CD4-positive, alpha-beta T cell (primary cell): Measurements from ENCODE around the gene PAFAH2. TPM values are rescaled to one million over a fixed set of nuclear protein-coding genes. Genes with fewer than 3 reads are reported as not detected.

ENCODE experiments used
- ATAC-seq: fragments of 200-7000 bp; cut with Tn5 transposase; one replicate; pipeline ENCODE4 v1.10.0; 2022; ENCODE audit warnings: mild to moderate bottlenecking; ENCODE audit not compliant: poor library complexity
- CTCF ChIA-PET: fragments of 350-600 bp; sonication (Branson Sonifier 250); formaldehyde crosslinking; loops from one replicate; lab custom pipeline; 2021; ENCODE audit warnings: antibody characterized with exemption, inconsistent platforms; lab: Charles Lee
- POLR2A ChIA-PET: fragments of 350-600 bp; sonication (Branson Sonifier 250); formaldehyde crosslinking; loops from one replicate; lab custom pipeline; 2021; ENCODE audit warnings: antibody characterized with exemption, inconsistent platforms; lab: Charles Lee
- DNase-seq, 14 experiments: peaks; one replicate each; pipeline ENCODE4 v3.0.0-alpha.2; 2013 to 2020; ENCODE audit warnings: mixed read lengths in 2 of 14
- H3K27ac ChIP-seq, 2 donors: one replicate each; pipeline versions ENCODE4 v1.5.1 to v1.7.0; 2013; ENCODE audit warnings: low read length in 2 of 2, low read depth in 1 of 2, mild to moderate bottlenecking in 1 of 2
- H3K27me3 ChIP-seq, 2 experiments: 1 replicate in 1 of 2; 2 replicates in 1 of 2; pipeline versions ENCODE4 v1.6.1 to v1.7.0; 2013; ENCODE audit warnings: low read length in 2 of 2, control low read depth in 1 of 2, mild to moderate bottlenecking in 1 of 2, moderate library complexity in 1 of 2; ENCODE audit not compliant: insufficient read depth in 2 of 2, control insufficient read depth in 1 of 2
- H3K36me3 ChIP-seq: one replicate; pipeline ENCODE4 v1.6.1; 2013; ENCODE audit warnings: low read length, control low read depth; ENCODE audit not compliant: insufficient read depth
- H3K4me1 ChIP-seq: one replicate; pipeline ENCODE4 v1.6.1; 2013; ENCODE audit warnings: low read length, control low read depth; ENCODE audit not compliant: insufficient read depth
- H3K4me3 ChIP-seq: one replicate; pipeline ENCODE4 v1.5.1; 2013; ENCODE audit warnings: mild to moderate bottlenecking, low read length, moderate library complexity
- H3K9me3 ChIP-seq, 2 experiments: 1 replicate in 1 of 2; 2 replicates in 1 of 2; pipeline versions ENCODE4 v1.6.1 to v1.7.0; 2013; ENCODE audit warnings: low read length in 2 of 2, mild to moderate bottlenecking in 2 of 2, control low read depth in 1 of 2, moderate library complexity in 1 of 2; ENCODE audit not compliant: control insufficient read depth in 1 of 2, insufficient read depth in 1 of 2
- H3K27ac Mint-ChIP-seq: one replicate; pipeline ENCODE4 v1.8.0; 2020; ENCODE audit warnings: mixed read lengths
- H3K27me3 Mint-ChIP-seq: one replicate; pipeline ENCODE4 v1.8.0; 2021; ENCODE audit warnings: mixed read lengths
- H3K36me3 Mint-ChIP-seq: one replicate; pipeline ENCODE4 v1.8.0; 2021; ENCODE audit warnings: low read depth, mixed read lengths
- H3K4me1 Mint-ChIP-seq: one replicate; pipeline ENCODE4 v1.8.0; 2021; ENCODE audit warnings: low read depth, mixed read lengths
- H3K4me3 Mint-ChIP-seq: one replicate; pipeline ENCODE4 v1.8.0; 2020; ENCODE audit warnings: mild to moderate bottlenecking, mixed read lengths
- H3K9me3 Mint-ChIP-seq: one replicate; pipeline ENCODE4 v1.8.0; 2020; ENCODE audit warnings: mixed read lengths
- CTCF ChIP-seq: fragments of 200-600 bp; IDR thresholded peaks from one replicate; pipeline ENCODE4 v1.8.0; 2022; ENCODE audit warnings: antibody characterized with exemption, mild to moderate bottlenecking
- intact Hi-C, 2 experiments: fragments of 100-400 bp; cut with DNase I in 1 of 2; cut with micrococcal nuclease in 1 of 2; formaldehyde crosslinking; loops; one replicate each; pipeline versions ENCODE4 v1.15.1 to v1.9.0; 2023 to 2025; cut with DNase I, micrococcal nuclease
- total RNA-seq, 174 experiments: library from RNA in 2 of 174; stranded (reverse) in 2 of 174; gene quantifications; one replicate each; pipeline ENCODE4 v1.2.3 and lab custom pipeline; 2021 to 2026

PAFAH2 gene
- total RNA-seq, 2 experiments from 2014 or later = 7.9 to 8.1 TPM

- ATAC-seq = no peak
- Mint-ChIP-seq H3K27me3 (no peaks in the 10 kb centered on the region), H3K9me3 (no peaks in the 10 kb centered on the region), H3K27ac (no peak overlapping the region), H3K36me3 (no peaks in the 10 kb centered on the region), H3K4me1 (peaks cover 22% of the 10 kb centered on the region), H3K4me3 (no peak overlapping the region)
- H3K36me3 ChIP-seq = no peaks in the 10 kb centered on the region
- TF ChIP-seq CTCF = no peak
- H3K9me3 ChIP-seq = no peaks in the 10 kb centered on the region
- peaks cover 13% of the 10 kb centered on the region for H3K4me1 ChIP-seq
- no peak overlapping the region for H3K4me3 ChIP-seq
- no peaks in the 10 kb centered on the region for H3K27me3 ChIP-seq
- CTCF ChIA-PET = interaction anchor here (1.5 kb wide), 1 partner anchor 9 kb away, joined by 3 read pairs; no protein-coding TSS in a partner anchor
- intact Hi-C loops = no loop called here
- no peak overlapping the region for H3K27ac ChIP-seq
- POLR2A ChIA-PET = no interaction called here
- no peak for DNase-seq
These were observed 81.4 kb downstream of the PAFAH2 start for GRCh38 chr1:25916460-25916859.

GRCh38 chr1:25914074-25914995, 83.5 kb downstream of the PAFAH2 start:
- ATAC-seq (no peak), DNase-seq (no peak)
- no peaks in the 10 kb centered on the region for H3K27me3 ChIP-seq
- ChIA-PET CTCF (interaction anchor here (0.7 kb wide), 1 partner anchor 64 kb away, joined by 3 read pairs; no protein-coding TSS in a partner anchor), POLR2A (interaction anchor here (0.5 to 2.2 kb wide), 3 partner anchors 9 to 83 kb away, joined by 3 to 7 read pairs (median 5); partner anchors contain the start of gene PAFAH2)
- no peak overlapping the region for H3K27ac ChIP-seq
- H3K4me3 ChIP-seq = no peak overlapping the region
- peaks cover 13% of the 10 kb centered on the region for H3K4me1 ChIP-seq
- no peak for TF ChIP-seq CTCF
- H3K27me3 Mint-ChIP-seq = no peaks in the 10 kb centered on the region
- H3K9me3 ChIP-seq = no peaks in the 10 kb centered on the region
- intact Hi-C loops = no loop called here
- no peak overlapping the region for H3K27ac Mint-ChIP-seq
- no peaks in the 10 kb centered on the region for H3K36me3 Mint-ChIP-seq
- H3K4me3 Mint-ChIP-seq = no peak overlapping the region
- H3K9me3 Mint-ChIP-seq = no peaks in the 10 kb centered on the region
- H3K36me3 ChIP-seq = no peaks in the 10 kb centered on the region
- H3K4me1 Mint-ChIP-seq = peaks cover 12% of the 10 kb centered on the region

DNA sequence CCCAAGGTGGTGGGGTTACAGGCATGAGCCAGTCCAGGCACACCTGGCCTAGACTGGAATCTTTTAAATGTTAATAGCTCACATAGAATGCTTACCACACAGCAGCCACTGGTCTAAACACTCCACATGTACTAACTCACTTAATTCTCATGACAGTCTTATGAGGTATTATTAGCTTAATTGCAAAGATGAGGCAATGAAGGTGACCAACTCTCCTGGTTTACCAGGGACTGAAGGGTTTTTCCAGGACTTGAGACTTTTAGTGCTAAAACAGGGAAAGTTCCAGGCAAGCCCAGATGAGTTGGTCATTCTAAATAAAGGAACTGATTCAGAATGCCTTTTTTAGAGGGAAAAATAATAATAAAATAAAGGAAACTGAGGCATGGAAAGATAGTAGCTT, 84.7 kb downstream of the PAFAH2 start:
- no peaks in the 10 kb centered on the region for H3K27me3 ChIP-seq
- POLR2A ChIA-PET = interaction anchor here (1.4 to 2.2 kb wide), 2 partner anchors 10 to 85 kb away, joined by 5 to 7 read pairs; partner anchors contain the start of gene PAFAH2
- TF ChIP-seq CTCF = no peak
- Mint-ChIP-seq H3K4me1 (peaks cover 8% of the 10 kb centered on the region), H3K36me3 (no peaks in the 10 kb centered on the region), H3K27me3 (no peaks in the 10 kb centered on the region), H3K9me3 (no peaks in the 10 kb centered on the region), H3K4me3 (no peak overlapping the region), H3K27ac (no peak overlapping the region)
- CTCF ChIA-PET = interaction anchor here (2.1 kb wide), 1 partner anchor 18 kb away, joined by 5 read pairs; no protein-coding TSS in a partner anchor
- H3K4me1 ChIP-seq = peaks cover 7% of the 10 kb centered on the region
- H3K4me3 ChIP-seq = no peak overlapping the region
- no peak for DNase-seq
- intact Hi-C loops = no loop called here
- H3K27ac ChIP-seq = no peak overlapping the region
- no peaks in the 10 kb centered on the region for H3K36me3 ChIP-seq
- no peak for ATAC-seq
- no peaks in the 10 kb centered on the region for H3K9me3 ChIP-seq
